Activated CD4-positive, CD25-positive, alpha-beta regulatory T cell (primary cell): ENCODE data around the gene YPEL1.
"Not testable (repeated sequence)": the region's sequence is repeated elsewhere in the genome, so short reads cannot be mapped to it uniquely, and the experiment has no call there.

Source experiments
- DNase-seq, 4 experiments: peaks; one replicate each; lab custom pipeline; 2025; lab: John Stamatoyannopoulos, UW

Gene YPEL1

DNA sequence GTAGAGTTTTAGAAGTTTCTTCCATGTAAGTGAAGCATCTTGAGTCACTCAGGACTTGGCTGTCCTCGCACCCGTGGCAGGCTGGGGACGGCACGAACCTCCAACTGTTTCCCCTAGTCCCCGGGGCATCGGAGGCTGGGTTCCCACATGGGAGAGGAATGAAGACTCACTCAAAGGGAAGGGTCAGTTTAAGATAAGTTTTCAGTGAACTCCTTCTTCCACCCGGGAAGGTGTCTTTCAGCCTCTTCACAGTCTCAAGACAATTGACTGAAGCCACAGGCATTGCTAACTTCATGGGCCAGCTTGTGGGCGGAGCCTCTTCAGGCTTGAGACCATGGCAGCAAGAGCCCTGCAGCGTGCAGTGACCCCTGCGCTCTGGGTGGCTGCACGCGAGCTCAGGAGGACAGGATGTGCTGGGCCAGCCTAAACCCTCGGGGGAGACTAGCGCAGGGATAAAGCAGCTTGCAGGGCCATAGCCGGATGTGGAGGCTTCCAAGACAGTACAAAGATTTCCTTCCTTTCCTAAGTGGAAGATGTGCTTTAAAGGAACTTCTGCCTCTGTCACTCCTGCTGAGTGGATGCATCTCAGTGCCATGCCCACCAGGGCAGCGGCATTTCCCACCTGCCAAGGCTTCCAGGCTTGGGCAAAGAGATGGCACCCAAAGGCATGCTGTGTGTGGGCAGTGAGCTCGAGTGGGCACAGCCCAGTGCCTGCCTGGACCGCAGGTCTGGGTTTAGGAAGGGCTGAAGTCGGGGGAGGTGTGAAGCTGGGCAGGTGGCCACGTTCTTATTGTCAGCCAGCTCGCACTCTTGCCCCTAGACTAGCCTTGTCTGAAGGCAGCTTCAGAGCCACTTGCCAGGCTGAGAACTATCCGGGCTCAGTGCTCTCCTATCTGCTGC, 36.9 kb downstream of the YPEL1 start:
- no peak for DNase-seq

DNA sequence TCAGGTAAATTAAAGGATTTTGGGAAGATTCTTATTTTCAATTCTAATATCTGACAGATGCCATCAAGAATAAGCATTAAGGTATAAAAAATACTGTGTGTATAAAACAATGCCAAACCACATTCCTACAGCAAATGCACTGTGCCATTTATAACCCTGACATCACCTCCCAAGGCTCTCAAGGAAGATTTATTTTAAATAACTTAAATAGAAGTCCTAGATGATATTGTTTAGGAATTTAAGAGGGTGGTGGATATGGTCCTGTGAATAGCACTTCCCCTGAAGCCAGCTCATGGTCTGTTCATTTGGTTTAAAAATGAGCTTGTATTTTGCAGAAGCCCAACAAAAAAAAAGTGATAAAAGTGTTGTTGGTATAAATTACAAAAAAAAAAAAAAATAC, 37.7 kb downstream of the YPEL1 start:
- no peak for DNase-seq

DNA sequence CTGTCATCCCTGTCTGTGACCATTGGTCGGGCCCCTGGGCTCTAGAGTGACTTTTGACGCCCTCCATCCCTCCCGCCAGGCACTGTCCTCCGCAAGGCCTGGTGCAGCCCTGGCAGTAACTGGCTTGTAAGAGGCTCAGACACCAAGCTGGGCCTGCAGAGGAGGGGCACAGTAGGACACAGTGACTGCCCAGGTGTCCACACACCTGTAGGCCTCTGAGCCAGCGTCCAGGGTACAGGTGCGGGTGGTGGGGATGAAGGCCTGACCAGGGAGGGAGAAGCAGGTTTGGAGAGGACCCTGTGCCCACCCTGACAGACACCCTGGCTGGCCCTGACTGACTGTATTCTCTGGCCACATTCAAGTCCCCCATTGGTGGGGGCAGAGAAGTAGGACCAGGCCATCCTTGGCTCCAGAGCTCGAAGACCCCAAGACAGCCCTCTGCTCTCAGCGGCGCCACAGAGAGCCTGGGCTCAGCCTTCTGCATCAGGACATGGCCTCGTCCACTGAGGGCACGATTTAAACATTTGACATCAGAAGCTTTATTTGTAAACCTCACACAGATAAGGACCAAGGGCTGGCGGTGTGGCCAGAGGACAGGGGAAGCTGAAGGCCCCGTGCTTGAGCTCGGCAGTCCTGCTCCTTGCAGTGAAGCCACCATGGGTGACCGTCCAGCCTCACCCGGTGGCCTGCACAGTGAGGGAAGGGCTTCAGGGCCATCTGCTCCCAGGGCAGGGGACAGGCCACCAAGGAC, 38.4 kb downstream of the YPEL1 start:
- DNase-seq, result no peak

DNA sequence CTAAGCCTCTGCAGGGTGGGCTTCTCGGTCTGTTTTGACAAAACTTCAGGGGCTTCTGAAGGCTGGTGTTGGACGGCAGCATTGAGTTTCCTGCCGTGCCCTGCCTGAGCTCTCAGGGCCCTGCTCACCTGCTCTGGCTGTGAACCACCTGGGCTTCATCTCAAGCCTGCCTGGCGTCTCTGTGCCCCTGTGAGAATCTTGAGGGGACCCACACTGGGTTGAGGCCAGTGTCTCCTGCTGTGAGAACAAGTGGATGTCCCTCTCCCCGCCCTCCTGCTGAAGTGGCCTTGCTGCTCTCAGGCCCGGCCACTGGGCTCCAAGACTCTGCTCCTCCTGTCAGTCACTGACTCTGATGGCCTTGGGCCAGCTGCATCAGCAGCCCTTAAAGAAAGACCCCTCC, 39.5 kb downstream of the YPEL1 start:
- no peak for DNase-seq

DNA sequence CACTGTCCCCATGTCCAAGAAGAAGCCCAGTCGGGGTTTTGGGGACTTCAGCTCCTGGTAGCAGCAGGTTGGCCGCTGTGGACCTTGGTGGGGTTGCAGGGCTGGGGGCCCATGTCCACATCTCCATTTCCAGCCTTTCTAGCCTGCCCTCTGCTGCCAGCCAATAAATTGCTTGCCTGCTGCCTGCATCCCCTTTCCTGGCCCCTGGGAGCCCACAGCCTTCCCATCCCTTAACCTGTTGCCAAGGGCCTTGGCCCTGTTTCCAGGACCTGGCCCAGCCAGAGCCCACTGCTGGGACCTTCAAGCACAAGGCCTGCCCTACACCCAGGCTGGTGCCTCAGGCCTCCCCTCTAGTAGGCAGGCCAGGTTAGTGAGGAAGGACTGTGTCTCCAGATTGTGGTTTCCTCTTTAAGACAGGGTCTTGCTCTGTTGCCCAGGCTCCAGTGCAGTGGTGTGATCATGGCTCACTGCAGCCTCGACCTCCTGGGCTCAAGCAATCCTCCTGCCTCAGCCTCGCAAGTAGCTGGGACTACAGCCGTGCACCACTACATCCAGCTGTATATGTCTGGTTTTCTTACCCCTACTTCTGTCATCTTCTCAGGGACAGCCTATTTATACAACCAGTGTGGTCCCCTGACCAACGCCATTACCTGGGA, 40.0 kb downstream of the YPEL1 start:
- DNase-seq, result no peak

DNA sequence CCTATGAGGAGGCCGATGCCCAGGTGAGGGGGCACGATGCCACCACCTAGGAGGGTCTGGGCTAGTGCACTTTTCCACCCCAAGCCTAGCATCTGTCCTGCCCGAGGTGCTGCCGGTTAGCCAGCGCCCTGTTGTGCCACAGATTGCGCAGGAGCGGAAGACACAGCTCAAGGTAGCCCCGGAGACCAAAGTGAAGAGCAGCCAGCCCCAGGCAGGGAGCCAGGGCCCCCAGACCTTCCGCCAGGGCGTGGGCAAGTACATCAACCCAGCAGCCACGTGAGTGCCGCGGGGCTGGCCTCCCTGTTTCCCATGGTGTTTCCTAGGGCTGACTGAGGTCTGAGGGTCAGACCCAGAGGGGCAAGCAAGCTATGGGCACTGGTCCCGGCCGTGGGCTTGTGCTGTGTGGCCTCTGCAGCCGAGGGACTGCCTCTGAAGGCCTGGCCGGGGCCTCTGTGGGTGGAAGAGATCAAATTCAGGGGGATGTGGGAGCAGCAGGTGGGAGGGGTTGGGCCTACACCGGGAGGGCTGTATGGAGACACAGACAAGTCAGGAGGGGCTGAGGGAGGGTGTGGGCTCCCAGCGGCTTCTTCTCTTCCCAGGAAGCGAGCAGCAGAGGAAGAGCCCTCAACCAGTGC, 40.7 kb downstream of the YPEL1 start:
- DNase-seq, result no peak

DNA sequence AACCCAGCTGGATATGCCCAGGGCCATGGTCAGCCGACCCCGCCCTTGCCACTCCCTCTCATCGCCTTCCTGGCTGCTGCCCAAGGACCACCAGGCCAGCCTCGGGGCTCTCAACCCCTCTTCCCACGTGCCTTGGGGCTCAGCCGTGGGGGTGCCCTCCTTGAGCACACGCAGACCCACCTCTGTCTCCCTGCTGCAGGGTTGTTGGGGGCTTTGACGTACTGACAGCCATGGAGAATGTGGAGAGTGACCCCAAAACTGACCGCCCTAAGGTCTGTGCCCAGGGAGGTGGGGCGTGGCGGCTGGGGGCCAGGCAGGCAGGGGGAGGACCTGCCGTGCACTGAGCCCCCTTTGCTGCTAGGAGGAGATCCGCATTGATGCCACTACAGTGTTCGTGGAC, 41.2 kb downstream of the YPEL1 start:
- no peak for DNase-seq

DNA sequence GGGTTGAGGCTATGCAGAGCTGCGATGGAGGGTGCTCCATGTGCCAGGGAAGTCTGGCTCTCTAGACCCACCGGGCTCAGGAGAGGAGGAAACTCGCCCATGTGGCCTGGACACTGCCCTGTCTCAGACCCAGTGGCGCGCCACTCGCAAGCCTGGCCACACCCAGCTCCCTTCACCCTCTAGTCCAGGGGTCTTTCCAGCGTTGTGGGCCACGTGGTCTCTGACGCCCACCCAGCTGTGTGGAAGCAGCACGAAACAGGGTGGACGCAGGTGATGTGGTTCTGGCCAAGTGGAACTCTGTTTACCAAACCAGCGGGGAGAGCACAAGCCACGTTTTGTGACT, 41.6 kb downstream of the YPEL1 start:
- no peak for DNase-seq

DNA sequence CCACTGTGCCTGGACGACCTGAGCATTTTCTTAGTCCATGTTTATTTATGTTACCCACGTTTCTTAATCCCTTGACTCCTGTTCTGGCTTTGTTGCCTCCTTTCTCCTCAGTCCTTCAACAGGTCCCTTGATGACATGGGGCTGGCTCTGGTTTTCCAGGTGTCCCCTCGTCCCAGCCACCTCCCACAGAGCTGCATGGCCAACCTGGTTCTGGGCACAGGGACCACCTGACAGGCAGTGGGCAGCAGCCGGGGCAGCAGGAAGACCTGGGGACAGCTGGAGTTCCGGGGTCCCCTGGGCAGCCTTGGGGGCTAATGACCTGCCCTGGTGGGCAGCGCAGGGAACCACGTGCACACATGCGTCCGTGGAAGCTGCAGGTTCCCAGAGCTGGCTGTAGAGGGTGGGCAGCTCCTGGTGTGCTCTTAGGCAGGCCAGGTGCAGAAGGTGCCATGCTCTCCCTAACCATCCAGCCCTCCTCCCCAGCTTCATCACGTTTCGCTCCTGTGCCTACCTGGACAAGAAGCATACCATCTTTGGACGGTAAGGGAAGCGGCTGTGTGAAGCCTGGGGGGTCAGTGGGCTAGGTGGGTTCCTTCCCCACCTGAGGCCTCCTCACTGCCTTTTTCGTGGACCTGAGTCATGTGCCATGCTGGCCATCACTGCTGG, 42.1 kb downstream of the YPEL1 start:
- DNase-seq, result no peak

DNA sequence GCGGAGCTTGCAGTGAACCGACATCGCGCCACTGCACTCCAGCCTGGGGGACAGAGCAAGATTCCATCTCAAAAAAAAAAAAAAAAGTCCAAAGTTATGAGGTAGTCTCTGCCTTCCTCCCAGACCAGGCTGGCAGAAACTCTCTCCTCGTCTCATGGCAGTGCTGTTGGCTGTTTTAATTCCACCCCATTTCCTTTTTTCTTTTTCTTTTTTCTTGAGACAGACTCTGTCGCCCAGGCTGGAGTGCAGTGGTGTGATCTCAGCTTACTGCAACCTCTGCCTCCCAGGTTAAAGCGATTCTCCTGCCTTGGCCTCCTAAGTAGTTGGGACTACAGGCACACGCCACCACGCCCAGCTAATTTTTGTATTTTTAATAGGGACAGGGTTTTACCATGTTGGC, 42.7 kb downstream of the YPEL1 start:
- DNase-seq, result not testable (repeated sequence)

DNA sequence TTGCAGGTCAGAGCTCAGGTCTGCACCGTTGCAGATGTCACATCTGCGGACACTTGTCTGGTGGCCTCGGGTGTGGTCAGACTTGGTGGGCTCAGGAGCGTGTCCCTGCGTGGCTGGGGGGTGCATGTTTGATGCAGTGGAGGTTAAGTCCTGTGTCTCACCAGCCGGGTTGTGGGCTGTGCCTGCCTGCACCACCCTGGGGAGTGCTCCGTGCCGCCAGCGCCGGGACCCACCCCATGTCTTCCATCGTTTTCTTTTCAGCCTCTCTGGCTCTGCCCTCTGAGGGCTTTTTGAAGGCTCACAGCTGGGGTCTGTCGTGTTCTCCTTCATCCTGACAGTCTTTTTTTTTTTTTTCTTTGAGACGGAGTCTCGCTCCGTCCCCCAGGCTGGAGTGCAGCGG, 43.8 kb downstream of the YPEL1 start:
- no peak for DNase-seq

DNA sequence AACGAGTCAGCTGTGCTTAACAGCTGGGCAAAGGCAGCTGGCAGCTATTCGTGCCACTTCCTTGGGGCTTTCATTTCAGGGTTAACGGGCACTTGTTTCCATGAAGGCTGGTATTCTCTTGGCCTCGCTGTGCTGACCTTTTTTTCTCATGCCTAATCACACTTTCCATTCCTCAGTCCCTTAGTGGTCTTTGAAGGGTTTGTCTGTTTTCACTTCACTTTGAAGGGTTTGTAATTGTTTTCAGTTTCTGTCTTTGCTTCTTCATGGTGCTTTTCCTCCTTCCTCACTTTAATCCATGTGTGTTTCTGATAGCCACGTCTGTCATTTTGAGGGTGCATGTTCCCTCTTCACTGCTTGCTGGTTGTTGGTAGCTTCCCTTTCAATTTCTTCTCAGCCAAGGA, 45.2 kb downstream of the YPEL1 start:
- no peak for DNase-seq

DNA sequence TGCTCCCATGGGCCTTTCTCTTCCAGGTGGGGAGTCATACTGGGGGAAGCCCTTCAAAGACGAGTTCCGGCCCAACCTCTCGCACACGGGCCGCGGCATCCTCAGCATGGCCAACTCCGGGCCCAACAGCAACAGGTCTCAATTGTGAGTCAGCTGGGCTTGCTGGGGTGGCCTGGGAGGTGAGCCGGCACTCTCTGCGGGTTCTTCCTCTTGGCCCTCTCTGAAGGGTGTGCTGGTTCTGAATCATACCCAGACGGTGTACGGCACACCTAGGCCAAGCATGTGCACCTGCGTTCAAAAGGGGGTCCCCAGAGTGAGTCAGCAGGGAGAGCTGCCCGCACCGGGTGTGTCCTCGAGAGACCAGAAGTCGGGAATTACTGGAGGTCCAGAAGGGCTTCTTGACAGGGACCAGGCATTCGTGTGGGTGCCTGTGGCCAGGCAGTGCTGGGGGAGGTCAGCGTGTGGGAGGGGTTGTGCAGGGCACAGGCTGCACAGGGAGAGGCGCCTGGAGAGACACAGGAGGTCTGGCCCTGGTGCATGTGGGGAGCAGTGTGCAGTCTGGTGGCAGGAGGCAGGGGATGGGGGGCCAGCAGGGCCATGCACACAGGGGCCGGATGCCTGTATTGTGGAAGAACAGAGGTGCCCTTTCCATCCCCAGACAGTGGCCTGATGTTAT, 46.8 kb downstream of the YPEL1 start:
- DNase-seq, result no peak

DNA sequence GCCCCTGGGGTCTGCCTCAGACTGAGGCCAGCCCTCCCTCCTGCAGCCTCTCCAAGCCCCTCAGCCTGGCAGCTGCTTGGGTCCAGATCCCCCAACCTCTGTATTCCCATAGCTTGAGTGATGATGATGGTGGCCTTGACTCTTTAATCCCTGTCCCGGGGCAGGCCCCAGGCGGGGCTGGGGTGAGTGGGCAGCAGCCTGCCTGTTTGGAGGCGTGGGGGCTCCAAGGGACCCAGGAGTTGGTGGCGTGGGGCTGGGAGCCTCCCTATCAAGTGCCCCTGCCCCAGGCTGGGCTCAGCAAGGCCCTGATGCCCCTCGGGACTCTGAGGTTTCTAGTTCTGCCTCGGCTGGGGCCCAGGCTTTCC, 47.3 kb downstream of the YPEL1 start:
- DNase-seq, result no peak

DNA sequence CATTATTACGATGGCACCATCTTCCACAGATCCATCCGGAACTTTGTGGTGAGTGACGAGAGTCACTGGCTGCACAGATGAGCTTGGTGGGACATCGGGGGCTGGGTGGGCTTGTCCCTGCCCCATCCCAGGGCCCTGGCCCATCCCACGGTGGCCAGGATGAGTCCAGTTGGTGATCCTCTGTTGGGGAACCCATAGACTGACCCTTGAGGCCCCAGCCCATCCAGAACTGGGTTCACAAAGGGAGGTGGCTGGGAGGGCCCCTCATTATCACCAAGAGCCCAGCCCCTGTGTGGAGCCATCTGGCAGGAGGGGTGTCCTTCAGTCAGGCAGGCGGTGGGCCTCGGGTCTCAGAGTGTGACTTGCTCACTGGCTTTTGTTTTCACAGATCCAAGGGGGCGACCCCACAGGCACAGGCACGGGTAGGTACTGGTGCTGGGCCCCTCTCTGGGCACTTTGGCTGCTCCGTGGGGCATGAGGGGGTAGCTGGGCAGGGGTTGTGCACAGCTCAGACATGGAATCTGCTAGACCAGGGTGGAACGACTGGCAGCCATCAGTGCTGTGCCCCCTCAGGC, 47.8 kb downstream of the YPEL1 start:
- DNase-seq, result no peak

DNA sequence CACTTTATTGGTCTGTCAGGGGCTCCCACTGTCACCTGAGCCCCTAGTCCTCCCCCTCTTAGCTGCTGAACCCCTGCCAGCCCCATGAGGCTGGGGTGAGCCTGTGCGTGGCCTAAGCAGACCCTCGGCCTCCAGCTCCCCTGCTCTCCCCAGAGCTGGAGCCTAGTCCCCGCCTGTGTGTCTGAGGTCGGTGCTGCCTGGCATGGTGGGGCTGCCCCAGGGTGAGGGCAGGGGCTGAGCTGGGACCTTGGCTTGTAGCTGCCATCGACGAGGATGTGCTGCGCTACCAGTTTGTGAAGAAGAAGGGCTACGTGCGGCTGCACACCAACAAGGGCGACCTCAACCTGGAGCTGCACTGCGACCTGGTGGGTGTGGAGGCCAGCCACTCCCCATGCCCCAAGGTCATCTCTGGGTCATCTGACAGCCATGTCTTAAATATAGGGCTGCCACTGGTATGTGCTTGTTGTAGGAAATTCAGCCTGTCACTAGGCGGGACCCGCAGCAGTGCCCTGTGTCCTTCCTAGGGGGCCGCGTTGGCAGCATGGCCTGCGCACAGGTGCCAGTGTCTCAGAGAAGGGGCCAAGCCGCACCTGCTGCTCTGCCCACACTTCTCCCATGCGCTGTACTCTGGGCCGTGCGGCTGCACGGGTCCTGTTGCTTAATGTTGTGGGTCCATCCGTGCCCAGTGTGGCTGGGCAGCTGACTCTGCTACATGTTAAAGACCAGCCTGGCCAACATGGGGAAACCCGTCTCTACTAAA, 48.8 kb downstream of the YPEL1 start:
- DNase-seq, result no peak

DNA sequence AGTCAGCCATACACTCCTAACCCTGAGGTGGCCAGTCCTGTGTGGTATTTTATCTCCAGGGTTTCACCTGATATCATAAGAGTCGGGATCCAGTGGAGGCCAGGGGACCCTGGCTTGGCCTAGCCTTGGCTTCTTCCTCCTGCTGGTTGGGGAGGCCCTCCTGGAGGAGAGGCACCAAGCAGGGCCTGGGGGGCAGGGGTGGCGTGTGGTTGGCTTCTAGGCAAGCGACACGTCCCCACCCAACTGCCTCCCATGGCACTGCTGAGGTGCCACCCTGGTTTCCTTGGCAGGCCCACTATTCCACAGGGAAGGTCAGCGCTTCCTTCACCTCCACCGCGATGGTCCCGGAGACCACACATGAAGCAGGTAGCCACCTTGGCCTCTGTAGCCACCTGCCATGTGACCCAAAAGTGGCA, 49.4 kb downstream of the YPEL1 start:
- no peak for DNase-seq

DNA sequence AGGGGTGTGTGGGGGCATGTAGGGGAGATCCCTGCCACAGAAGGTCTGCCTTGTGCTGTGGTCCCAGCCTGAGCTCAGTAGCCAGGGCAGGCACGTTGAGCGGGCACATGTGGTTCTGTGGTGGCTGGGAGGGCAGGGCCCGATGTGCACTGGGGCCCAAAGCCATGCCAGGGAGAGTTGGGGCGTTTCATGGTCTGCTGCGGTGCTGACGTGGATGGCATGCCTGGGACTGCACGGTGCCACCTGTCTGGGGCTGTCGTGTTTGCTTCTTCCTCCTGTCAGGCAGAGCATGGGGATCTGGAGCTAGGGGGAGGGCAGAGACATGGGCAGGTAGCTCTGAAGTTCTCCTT, 50.5 kb downstream of the YPEL1 start:
- DNase-seq, result no peak

DNA sequence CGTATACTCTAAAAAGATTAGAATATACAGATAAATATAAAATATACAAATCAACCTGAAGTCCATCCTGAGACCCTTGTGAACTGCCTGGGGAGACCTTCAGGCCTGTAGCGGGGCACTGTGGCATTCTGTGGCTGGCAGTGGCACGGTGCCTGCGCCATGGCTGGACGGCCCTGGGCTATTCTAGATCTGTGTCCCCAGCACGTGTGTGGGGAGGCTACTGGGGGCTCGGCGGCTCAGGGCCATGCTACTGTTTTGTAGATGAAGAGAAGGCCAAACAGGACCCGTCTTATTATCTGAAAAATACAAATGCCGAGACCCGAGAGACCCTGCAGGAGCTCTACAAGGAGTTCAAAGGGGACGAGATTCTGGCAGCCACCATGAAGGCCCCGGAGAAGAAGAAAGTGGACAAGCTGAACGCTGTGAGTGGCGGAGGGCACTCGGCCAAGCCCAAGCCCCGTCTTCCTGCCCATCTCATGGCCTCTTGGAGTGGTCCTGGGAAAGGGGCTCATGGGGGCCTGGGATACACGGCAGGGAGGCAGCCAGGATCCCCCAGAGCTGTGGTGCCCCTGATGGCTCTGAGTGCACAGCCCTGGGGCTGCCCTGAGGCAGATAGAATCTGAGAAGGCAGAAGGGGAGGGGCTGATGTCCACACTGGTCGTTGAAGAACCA, 51.0 kb downstream of the YPEL1 start:
- no peak for DNase-seq

DNA sequence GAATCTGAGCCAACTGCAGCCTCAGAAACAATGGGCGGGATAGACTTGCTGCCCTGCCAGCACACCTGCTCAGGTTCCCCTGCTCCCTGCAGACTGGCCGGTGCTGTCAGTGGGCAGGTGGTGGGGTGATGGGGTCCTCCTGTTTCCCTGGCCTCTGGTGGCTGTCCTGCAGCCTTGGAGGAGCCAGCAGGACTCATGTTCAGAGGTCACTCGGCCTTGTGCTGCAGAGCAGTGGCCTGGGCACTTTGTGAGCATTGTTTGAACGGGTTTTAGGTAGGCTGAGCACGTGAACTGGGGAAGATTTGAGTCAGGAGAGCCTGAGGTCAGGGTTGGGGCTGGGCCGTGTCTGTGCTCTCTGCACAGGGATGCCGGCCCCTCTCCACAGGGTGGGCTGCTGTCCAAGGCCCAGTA, 52.2 kb downstream of the YPEL1 start:
- DNase-seq, result no peak
